Central memory CD8-positive, alpha-beta T cell (primary cell): ENCODE measurements around the gene MCF2L.
A peak's percentile ranks its signal among the peaks of the same experiment; 100 is the strongest.

Source experiments
- ATAC-seq: fragments of 150-1000 bp; cut with Tn5 transposase; replicated peaks from 2 replicates; pipeline ENCODE4 v1.10.0; 2022; ENCODE audit warnings: mild to moderate bottlenecking, moderate FRiP score, moderate number of reproducible peaks; ENCODE audit not compliant: poor library complexity, severe bottlenecking; ENCODE audit errors: extremely low read depth
- DNase-seq, 2 donors: peaks; one replicate each; pipeline ENCODE4 v3.0.0; 2021; ENCODE audit warnings: low spot score in 2 of 2
- H3K27ac Mint-ChIP-seq: one replicate; pipeline ENCODE4 v1.8.0; 2022; ENCODE audit warnings: low read depth, mild to moderate bottlenecking, moderate library complexity, mixed read lengths
- H3K27me3 Mint-ChIP-seq: one replicate; pipeline ENCODE4 v1.8.0; 2022; ENCODE audit warnings: mixed read lengths
- H3K36me3 Mint-ChIP-seq: one replicate; pipeline ENCODE4 v1.8.0; 2022; ENCODE audit warnings: mild to moderate bottlenecking, moderate library complexity, mixed read lengths; ENCODE audit not compliant: insufficient read depth
- H3K4me1 Mint-ChIP-seq: one replicate; pipeline ENCODE4 v1.8.0; 2022; ENCODE audit warnings: mixed read lengths
- H3K4me3 Mint-ChIP-seq: one replicate; pipeline ENCODE4 v1.8.0; 2022; ENCODE audit warnings: mild to moderate bottlenecking, moderate library complexity, mixed read lengths
- H3K9me3 Mint-ChIP-seq: one replicate; pipeline ENCODE4 v1.8.0; 2022; ENCODE audit warnings: mixed read lengths

MCF2L gene

GRCh38 chr13:113065406-113066141, 96.6 kb downstream of the MCF2L start:
- Mint-ChIP-seq H3K27ac (no peak overlapping the region), H3K9me3 (no peaks in the 10 kb centered on the region), H3K27me3 (no peaks in the 10 kb centered on the region), H3K36me3 (no peaks in the 10 kb centered on the region), H3K4me3 (no peak overlapping the region), H3K4me1 (no peaks in the 10 kb centered on the region)
- ATAC-seq (no peak), DNase-seq (no peak)

GRCh38 chr13:113066142-113066455, 97.1 kb downstream of the MCF2L start:
- Mint-ChIP-seq H3K9me3 (no peaks in the 10 kb centered on the region), H3K27me3 (no peaks in the 10 kb centered on the region), H3K4me1 (no peaks in the 10 kb centered on the region), H3K27ac (no peak overlapping the region), H3K36me3 (peaks cover 3% of the 10 kb centered on the region), H3K4me3 (no peak overlapping the region)
- no peak for ATAC-seq
- DNase-seq = no peak

GRCh38 chr13:113066746-113067145, 97.7 kb downstream of the MCF2L start:
- no peak for ATAC-seq
- peaks cover 3% of the 10 kb centered on the region for H3K36me3 Mint-ChIP-seq
- no peaks in the 10 kb centered on the region for H3K27me3 Mint-ChIP-seq
- DNase-seq = no peak
- H3K4me1 Mint-ChIP-seq = no peaks in the 10 kb centered on the region
- H3K9me3 Mint-ChIP-seq = no peaks in the 10 kb centered on the region
- no peak overlapping the region for H3K27ac Mint-ChIP-seq
- H3K4me3 Mint-ChIP-seq = no peak overlapping the region

GRCh38 chr13:113069861-113070805, 101.1 kb downstream of the MCF2L start:
- Mint-ChIP-seq H3K27me3 (no peaks in the 10 kb centered on the region), H3K36me3 (peaks cover 3% of the 10 kb centered on the region), H3K4me3 (no peak overlapping the region), H3K4me1 (no peaks in the 10 kb centered on the region), H3K27ac (no peak overlapping the region), H3K9me3 (no peaks in the 10 kb centered on the region)
- DNase-seq (no peak), ATAC-seq (no peak)

GRCh38 chr13:113070855-113071254, 101.8 kb downstream of the MCF2L start:
- Mint-ChIP-seq H3K36me3 (peaks cover 3% of the 10 kb centered on the region), H3K4me1 (no peaks in the 10 kb centered on the region), H3K4me3 (no peak overlapping the region), H3K27me3 (no peaks in the 10 kb centered on the region), H3K9me3 (no peaks in the 10 kb centered on the region), H3K27ac (no peak overlapping the region)
- DNase-seq = no peak
- ATAC-seq = no peak

- Mint-ChIP-seq H3K27ac (no peak overlapping the region), H3K4me3 (no peak overlapping the region)
Observed at GRCh38 chr13:113072376-113072775, 103.4 kb downstream of the MCF2L start.

GRCh38 chr13:113073942-113074341, 104.9 kb downstream of the MCF2L start:
- no peaks in the 10 kb centered on the region for H3K4me1 Mint-ChIP-seq
- H3K4me3 Mint-ChIP-seq = no peak overlapping the region
- DNase-seq (no peak), ATAC-seq (no peak)
- H3K27ac Mint-ChIP-seq = no peak overlapping the region
- no peaks in the 10 kb centered on the region for H3K9me3 Mint-ChIP-seq
- H3K27me3 Mint-ChIP-seq = no peaks in the 10 kb centered on the region
- peaks cover 3% of the 10 kb centered on the region for H3K36me3 Mint-ChIP-seq

More at GRCh38 chr13:113072376-113072775, 103.4 kb downstream of the MCF2L start:
- DNase-seq = no peak
- no peaks in the 10 kb centered on the region for H3K4me1 Mint-ChIP-seq
- H3K27me3 Mint-ChIP-seq = no peaks in the 10 kb centered on the region
- H3K36me3 Mint-ChIP-seq = peaks cover 3% of the 10 kb centered on the region
- no peaks in the 10 kb centered on the region for H3K9me3 Mint-ChIP-seq
- no peak for ATAC-seq

GRCh38 chr13:113074401-113074800, 105.4 kb downstream of the MCF2L start:
- no peak overlapping the region for H3K27ac Mint-ChIP-seq
- ATAC-seq (no peak), DNase-seq (no peak)
- no peaks in the 10 kb centered on the region for H3K9me3 Mint-ChIP-seq
- no peaks in the 10 kb centered on the region for H3K4me1 Mint-ChIP-seq
- H3K4me3 Mint-ChIP-seq = no peak overlapping the region
- H3K36me3 Mint-ChIP-seq = peaks cover 3% of the 10 kb centered on the region
- no peaks in the 10 kb centered on the region for H3K27me3 Mint-ChIP-seq

GRCh38 chr13:113074876-113075275, 105.9 kb downstream of the MCF2L start:
- Mint-ChIP-seq H3K4me1 (no peaks in the 10 kb centered on the region), H3K36me3 (peaks cover 3% of the 10 kb centered on the region), H3K9me3 (no peaks in the 10 kb centered on the region), H3K27me3 (no peaks in the 10 kb centered on the region), H3K27ac (no peak overlapping the region), H3K4me3 (no peak overlapping the region)
- DNase-seq = no peak
- no peak for ATAC-seq

GRCh38 chr13:113075711-113076110, 106.7 kb downstream of the MCF2L start:
- H3K4me1 Mint-ChIP-seq = no peaks in the 10 kb centered on the region
- no peaks in the 10 kb centered on the region for H3K27me3 Mint-ChIP-seq
- no peak for ATAC-seq
- H3K27ac Mint-ChIP-seq = no peak overlapping the region
- H3K36me3 Mint-ChIP-seq = peaks cover 3% of the 10 kb centered on the region
- DNase-seq = no peak
- H3K9me3 Mint-ChIP-seq = no peaks in the 10 kb centered on the region
- no peak overlapping the region for H3K4me3 Mint-ChIP-seq

GRCh38 chr13:113076681-113077401, 107.8 kb downstream of the MCF2L start:
- Mint-ChIP-seq H3K27me3 (no peaks in the 10 kb centered on the region), H3K4me1 (no peaks in the 10 kb centered on the region), H3K9me3 (no peaks in the 10 kb centered on the region), H3K4me3 (no peak overlapping the region), H3K27ac (no peak overlapping the region), H3K36me3 (no peaks in the 10 kb centered on the region)
- DNase-seq (no peak), ATAC-seq (no peak)

- no peak for ATAC-seq
- H3K27me3 Mint-ChIP-seq = no peaks in the 10 kb centered on the region
- no peaks in the 10 kb centered on the region for H3K4me1 Mint-ChIP-seq
- no peaks in the 10 kb centered on the region for H3K9me3 Mint-ChIP-seq
- peak overlapping the region; percentile 38 for H3K27ac Mint-ChIP-seq
- H3K4me3 Mint-ChIP-seq = no peak overlapping the region
- no peaks in the 10 kb centered on the region for H3K36me3 Mint-ChIP-seq
- DNase-seq = no peak
Observed at GRCh38 chr13:113077566-113077952, 108.5 kb downstream of the MCF2L start.
